Right atrium auricular region (tissue), 2 donors: Measurements from ENCODE around the gene TBX18. TPM values are rescaled to one million over a fixed set of nuclear protein-coding genes. Genes with fewer than 3 reads are reported as not detected.

Experiments
- DNase-seq: peaks from one replicate; pipeline ENCODE4 v3.0.0-alpha.2; 2019; ENCODE audit warnings: low spot score
- H3K27ac ChIP-seq, 2 donors: fragments of 200-600 bp; sonication (generic); 1 replicate in 1 of 2; 2 replicates in 1 of 2; pipeline ENCODE4 v1.5.1; 2016 to 2019
- H3K27me3 ChIP-seq, 2 donors: fragments of 200-600 bp; sonication (generic); one replicate each; pipeline versions ENCODE4 v1.5.1 to v1.6.0; 2017 to 2019
- H3K36me3 ChIP-seq: fragments of 200-600 bp; sonication (generic); one replicate; pipeline ENCODE4 v1.5.1; 2016
- H3K4me1 ChIP-seq, 2 donors: fragments of 200-600 bp; sonication (generic); one replicate each; pipeline versions ENCODE4 v1.5.1 to v1.6.0; 2017 to 2019
- H3K4me3 ChIP-seq, 2 donors: fragments of 200-600 bp; sonication (generic); 1 replicate in 1 of 2; 2 replicates in 1 of 2; pipeline ENCODE4 v1.5.1; 2017 to 2019; ENCODE audit warnings: mild to moderate bottlenecking in 1 of 2, moderate library complexity in 1 of 2
- H3K9me3 ChIP-seq, 2 donors: fragments of 200-600 bp; sonication (generic); one replicate each; pipeline ENCODE4 v1.5.1; 2019
- CTCF ChIP-seq, 2 donors: fragments of 200-600 bp; sonication (generic); IDR thresholded peaks; one replicate each; pipeline ENCODE4 v1.5.1; 2019; ENCODE audit warnings: antibody characterized with exemption in 2 of 2
- total RNA-seq, 2 donors: library from RNA; depleted of rRNA; stranded (reverse); fragments of >200 nt; gene quantifications; one replicate each; pipeline ENCODE4 v1.1.0, GENCODE V29; 2016

Gene TBX18
- total RNA-seq, 2 donors from 2014 or later: 8.2 to 13.1 TPM

- Histone ChIP-seq H3K36me3 (no peaks in the 10 kb centered on the region), H3K4me3 (no peak overlapping the region), H3K4me1 (no peaks in the 10 kb centered on the region), H3K9me3 (no peaks in the 10 kb centered on the region), H3K27ac (peak overlapping the region; percentile 11 to 25), H3K27me3 (no peaks in the 10 kb centered on the region)
- DNase-seq: no peak
- no peak for TF ChIP-seq CTCF (IDR thresholded peaks at IDR 0.05)
Measured at GRCh38 chr6:84756466-84756865, 7.9 kb downstream of the TBX18 start.

GRCh38 chr6:84753173-84753572 lies 11.2 kb downstream of the TBX18 start:
- H3K27me3 ChIP-seq: no peaks in the 10 kb centered on the region
- DNase-seq: no peak
- H3K4me1 ChIP-seq: no peaks in the 10 kb centered on the region
- H3K36me3 ChIP-seq: no peaks in the 10 kb centered on the region
- H3K4me3 ChIP-seq: no peak overlapping the region
- H3K27ac ChIP-seq: peak overlapping the region; percentile 54 to 60
- no peak for TF ChIP-seq CTCF (IDR thresholded peaks at IDR 0.05)
- no peaks in the 10 kb centered on the region for H3K9me3 ChIP-seq

DNA sequence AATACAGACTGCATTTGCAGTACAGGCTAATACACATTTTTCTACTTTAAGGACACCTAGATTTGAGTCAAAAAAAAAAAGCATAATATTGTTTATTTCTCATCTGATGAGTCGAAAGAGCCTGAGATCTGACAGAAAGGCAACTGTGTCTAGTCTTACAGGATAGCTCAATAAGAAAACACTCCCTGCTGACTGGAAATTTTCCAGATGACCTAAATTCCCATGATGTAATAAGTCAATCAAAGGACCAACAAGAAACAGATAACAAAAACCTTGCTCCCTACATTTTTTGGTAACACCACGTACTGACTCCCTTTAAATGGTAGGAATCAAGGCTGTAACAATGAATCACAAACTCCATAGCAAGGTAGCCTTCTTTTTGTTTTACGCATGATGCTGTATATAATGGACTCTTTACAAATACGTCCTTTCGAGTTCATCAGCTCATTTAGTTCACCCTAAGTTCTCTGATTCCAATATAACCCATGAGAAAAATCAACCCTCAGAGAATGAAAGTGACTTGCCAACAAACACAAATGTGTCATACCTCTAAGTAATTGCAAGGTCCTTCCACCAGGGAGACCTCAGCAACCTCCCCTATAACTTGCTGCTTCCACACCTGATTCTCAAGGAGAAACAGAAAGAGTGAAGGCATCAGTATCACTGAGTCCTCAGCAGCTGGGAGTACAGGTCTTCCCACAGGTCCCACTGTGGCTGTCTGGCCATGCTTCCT lies 12.1 kb downstream of the TBX18 start:
- Histone ChIP-seq H3K4me1 (no peaks in the 10 kb centered on the region), H3K27ac (peak overlapping the region; percentile 54 to 60), H3K27me3 (no peaks in the 10 kb centered on the region), H3K9me3 (no peaks in the 10 kb centered on the region), H3K36me3 (peaks cover under 1% of the 10 kb centered on the region), H3K4me3 (no peak overlapping the region)
- no peak for TF ChIP-seq CTCF (IDR thresholded peaks at IDR 0.05)
- no peak for DNase-seq

DNA sequence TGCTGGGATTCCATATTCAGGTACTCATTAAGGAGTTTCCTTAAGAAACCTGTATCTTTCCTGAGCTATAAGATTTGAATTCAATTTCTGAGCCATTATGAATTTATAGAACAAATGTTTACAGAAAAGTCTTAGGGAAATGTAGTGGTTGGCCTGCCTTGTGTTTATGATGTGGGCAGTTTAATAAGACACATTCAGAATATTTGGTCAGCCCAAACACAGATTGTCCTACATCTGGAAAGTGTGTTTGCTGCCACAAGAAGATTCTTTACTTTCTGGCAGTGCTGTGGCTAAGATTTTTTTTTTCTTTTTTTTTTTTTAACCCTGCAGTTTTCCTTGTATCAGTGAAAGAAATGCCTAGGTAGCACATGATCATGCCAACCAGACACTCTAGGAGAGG lies 15.2 kb downstream of the TBX18 start:
- DNase-seq: no peak
- no peak for TF ChIP-seq CTCF (IDR thresholded peaks at IDR 0.05)
- H3K4me1 ChIP-seq: no peaks in the 10 kb centered on the region
- H3K27me3 ChIP-seq: no peaks in the 10 kb centered on the region
- H3K36me3 ChIP-seq: peaks cover 5% of the 10 kb centered on the region
- H3K27ac ChIP-seq: no peak overlapping the region
- no peak overlapping the region for H3K4me3 ChIP-seq
- no peaks in the 10 kb centered on the region for H3K9me3 ChIP-seq

GRCh38 chr6:84748376-84748775 lies 16.0 kb downstream of the TBX18 start:
- no peak for TF ChIP-seq CTCF (IDR thresholded peaks at IDR 0.05)
- DNase-seq: no peak
- H3K4me3 ChIP-seq: no peak overlapping the region
- no peaks in the 10 kb centered on the region for H3K27me3 ChIP-seq
- no peaks in the 10 kb centered on the region for H3K9me3 ChIP-seq
- H3K36me3 ChIP-seq: peaks cover 5% of the 10 kb centered on the region
- no peaks in the 10 kb centered on the region for H3K4me1 ChIP-seq
- no peak overlapping the region for H3K27ac ChIP-seq

DNA sequence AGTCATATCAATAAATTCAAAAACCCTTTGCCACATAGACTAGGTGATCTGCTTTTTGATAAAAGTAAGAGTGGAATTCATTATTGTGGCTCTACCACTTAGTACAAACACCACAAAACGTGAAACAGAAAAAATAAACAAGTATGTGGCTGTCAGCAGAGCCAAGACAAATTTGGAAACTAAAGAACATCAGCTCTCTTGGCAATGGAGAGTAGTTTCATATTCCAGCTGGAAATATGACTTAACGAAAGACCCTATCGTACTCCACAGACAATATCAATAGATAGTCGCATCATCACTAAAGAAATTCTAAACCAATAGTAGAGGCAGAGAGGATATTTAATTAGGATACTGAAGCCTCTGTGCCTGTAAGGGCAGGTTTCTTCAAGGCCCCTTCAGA lies 20.8 kb downstream of the TBX18 start:
- H3K27me3 ChIP-seq: no peaks in the 10 kb centered on the region
- H3K27ac ChIP-seq: no peak overlapping the region
- peaks cover 5% of the 10 kb centered on the region for H3K36me3 ChIP-seq
- no peak for TF ChIP-seq CTCF (IDR thresholded peaks at IDR 0.05)
- H3K9me3 ChIP-seq: no peaks in the 10 kb centered on the region
- no peak for DNase-seq
- no peak overlapping the region for H3K4me3 ChIP-seq
- H3K4me1 ChIP-seq: no peaks in the 10 kb centered on the region
